Stimulated activated CD4-positive, alpha-beta T cell treated with anti-CD3 and anti-CD28 coated beads, Interleukin-1b, Interleukin-23, amount 100 ng/mL, for 1 hour (primary cell): ENCODE data around the gene TOR1B.
A peak's percentile ranks its signal among the peaks of the same experiment; 100 is the strongest.

ENCODE experiments used
- DNase-seq, 2 donors: peaks; one replicate each; pipeline ENCODE4 v3.0.0-alpha.2; 2020; ENCODE audit warnings: low read depth in 2 of 2

Gene TOR1B

GRCh38 chr9:129814432-129815223 is 11.6 kb downstream of the TOR1B start:
- DNase-seq: no peak

GRCh38 chr9:129815278-129815677 is 12.3 kb downstream of the TOR1B start:
- no peak for DNase-seq

GRCh38 chr9:129816501-129817435 is 13.8 kb downstream of the TOR1B start:
- no peak for DNase-seq

GRCh38 chr9:129822898-129823541 is 20.0 kb downstream of the TOR1B start:
- DNase-seq: no peak

GRCh38 chr9:129823542-129823934 is 20.6 kb downstream of the TOR1B start:
- DNase-seq: no peak

GRCh38 chr9:129823935-129824601 is 21.1 kb downstream of the TOR1B start, which contains the start of gene TOR1A:
TOR1A (minus strand) TSS chr9:129824136; CDS start chr9:129824085, 51 bp downstream.
- DNase-seq: peak; percentile 74 to 84

GRCh38 chr9:129826344-129826743 is 23.4 kb downstream of the TOR1B start:
- no peak for DNase-seq

GRCh38 chr9:129826759-129827158 is 23.8 kb downstream of the TOR1B start:
- no peak for DNase-seq

GRCh38 chr9:129828051-129828450 is 25.1 kb downstream of the TOR1B start:
- DNase-seq: no peak

- no peak for DNase-seq
Observed at GRCh38 chr9:129828969-129829368, 26.0 kb downstream of the TOR1B start.

GRCh38 chr9:129832982-129833381 is 30.0 kb downstream of the TOR1B start:
- no peak for DNase-seq

- DNase-seq: peak in 1 of 2 donors; percentile 21
Observed at GRCh38 chr9:129834489-129835127, 31.6 kb downstream of the TOR1B start.

GRCh38 chr9:129835128-129835859 is 32.3 kb downstream of the TOR1B start, which contains the start of the genes C9orf78 and USP20:
C9orf78 (minus strand) TSS chr9:129835275; CDS start chr9:129835221, 54 bp downstream.
USP20 (plus strand) TSS chr9:129835458; CDS start chr9:129852556, 17,098 bp downstream.
- peak; percentile 95 to 96 for DNase-seq

- DNase-seq: no peak
Observed at GRCh38 chr9:129835860-129836223, 32.9 kb downstream of the TOR1B start.

- peak in 1 of 2 donors; percentile 27 for DNase-seq
Observed at GRCh38 chr9:129836311-129837007, 33.5 kb downstream of the TOR1B start.

- DNase-seq: no peak
Observed at GRCh38 chr9:129838707-129839259, 35.8 kb downstream of the TOR1B start.

- no peak for DNase-seq
Observed at GRCh38 chr9:129839324-129840023, 36.5 kb downstream of the TOR1B start.

- no peak for DNase-seq
Observed at GRCh38 chr9:129840034-129840433, 37.0 kb downstream of the TOR1B start.

- DNase-seq: no peak
Observed at GRCh38 chr9:129841071-129841470, 38.1 kb downstream of the TOR1B start.
